Peyer's patch (tissue), 4 donors: ENCODE data around the gene GARS1.

Experiments
- CTCF ChIP-seq, 6 experiments: fragments of 450-650 bp in 4 of 6; fragments of 200-600 bp in 2 of 6; sonication (generic) in 1 of 6; IDR thresholded peaks; one replicate each; pipeline ENCODE4 v1.5.1; 2017 to 2019; ENCODE audit warnings: antibody characterized with exemption in 6 of 6, mild to moderate bottlenecking in 3 of 6, moderate library complexity in 1 of 6
- POLR2A ChIP-seq, 2 donors: fragments of 450-650 bp; IDR thresholded peaks; one replicate each; pipeline ENCODE4 v1.5.1; 2017; ENCODE audit warnings: antibody characterized with exemption in 2 of 2, mild to moderate bottlenecking in 2 of 2, moderate library complexity in 2 of 2

- TF ChIP-seq CTCF (IDR thresholded peaks at IDR 0.05): no peak
- no peak for TF ChIP-seq POLR2A (IDR thresholded peaks at IDR 0.05)
Measured at GRCh38 chr7:30652132-30652531, 57.5 kb downstream of the GARS1 start.
